GM13976 (cell line): ENCODE data around the gene SUSD3.

Experiments used
- DNase-seq: peaks from one replicate; pipeline ENCODE4 v3.0.0; 2012; ENCODE audit warnings: low spot score
- CTCF ChIP-seq: IDR thresholded peaks from 2 replicates; pipeline ENCODE4 v1.5.1; 2012; ENCODE audit warnings: borderline replicate concordance, mild to moderate bottlenecking; ENCODE audit not compliant: insufficient read depth; ENCODE audit errors: extremely low read depth, missing control alignments, control extremely low read depth
- in situ Hi-C: fragments of 300-500 bp; cut with MboI; formaldehyde crosslinking; loops from one replicate; pipeline ENCODE4 v1.12.0; 2022; ENCODE audit warnings: low sequenced_read_pairs, mixed read lengths, inconsistent platforms; ENCODE audit not compliant: unreplicated experiment

The SUSD3 gene

DNA sequence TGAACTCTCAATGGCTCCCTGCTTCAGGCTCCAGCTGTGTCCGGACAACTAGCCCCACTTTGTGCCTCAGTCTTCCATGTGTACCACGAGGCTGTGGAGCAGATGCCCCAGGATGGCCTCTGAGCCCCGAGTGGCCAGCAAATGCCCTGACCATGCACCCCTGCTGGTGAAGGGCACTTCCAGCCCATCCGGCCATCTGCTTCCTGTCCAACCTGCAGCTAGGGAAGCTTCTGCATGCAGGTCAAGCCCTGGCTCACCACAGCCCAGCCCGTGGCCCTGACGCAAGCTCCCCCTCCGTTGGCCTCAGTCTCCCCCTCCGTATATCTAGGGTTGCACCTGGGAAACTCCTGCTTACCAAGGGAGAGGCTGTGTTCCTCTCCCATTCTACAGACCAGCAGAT, 70.8 kb downstream of the SUSD3 start:
- no peak for DNase-seq
- in situ Hi-C loops, result no loop called here
- no peak for TF ChIP-seq CTCF

GRCh38 chr9:93129691-93130500, 71.4 kb downstream of the SUSD3 start:
- no peak for TF ChIP-seq CTCF
- no peak for DNase-seq
- in situ Hi-C loops, result no loop called here

GRCh38 chr9:93130861-93131481, 72.5 kb downstream of the SUSD3 start:
- in situ Hi-C loops, result no loop called here

GRCh38 chr9:93131599-93132286, 73.2 kb downstream of the SUSD3 start:
- TF ChIP-seq CTCF, result no peak
- DNase-seq, result no peak
- in situ Hi-C loops, result no loop called here

More at GRCh38 chr9:93130861-93131481, 72.5 kb downstream of the SUSD3 start:
- TF ChIP-seq CTCF, result no peak
- DNase-seq, result no peak

GRCh38 chr9:93132287-93132927, 73.9 kb downstream of the SUSD3 start:
- in situ Hi-C loops, result no loop called here
- DNase-seq, result no peak
- TF ChIP-seq CTCF, result no peak

GRCh38 chr9:93132946-93133680, 74.6 kb downstream of the SUSD3 start:
- no peak for TF ChIP-seq CTCF
- DNase-seq, result no peak
- in situ Hi-C loops, result no loop called here
